Stomach (tissue), 9 donors: Measurements from ENCODE around the gene CSNK2A3. TPM values are rescaled to one million over a fixed set of nuclear protein-coding genes. Genes with fewer than 3 reads are reported as not detected.

ENCODE experiments used
- DNase-seq, 2 donors: peaks; one replicate each; pipeline versions ENCODE4 v3.0.0 to v3.0.0-alpha.2; 2013 to 2019
- H3K27ac ChIP-seq, 5 donors: fragments of 200-600 bp in 4 of 5; sonication (generic) in 4 of 5; one replicate each; pipeline ENCODE4 v1.5.1; 2013 to 2019; ENCODE audit warnings: mild to moderate bottlenecking in 1 of 5, moderate library complexity in 1 of 5
- H3K27me3 ChIP-seq, 3 donors: fragments of 200-600 bp; sonication (generic); one replicate each; pipeline ENCODE4 v1.5.1; 2017 to 2019; ENCODE audit warnings: mixed run types in 1 of 3
- H3K36me3 ChIP-seq, 4 donors: fragments of 200-600 bp; sonication (generic); 1 replicate in 3 of 4; 2 replicates in 1 of 4; pipeline ENCODE4 v1.5.1; 2016 to 2019
- H3K4me1 ChIP-seq, 4 donors: fragments of 200-600 bp; sonication (generic); one replicate each; pipeline ENCODE4 v1.5.1; 2016 to 2019
- H3K4me3 ChIP-seq, 4 donors: fragments of 200-600 bp; sonication (generic) in 3 of 4; one replicate each; pipeline ENCODE4 v1.5.1; 2016 to 2019; ENCODE audit warnings: mild to moderate bottlenecking in 1 of 4
- H3K9me3 ChIP-seq, 4 donors: fragments of 200-600 bp; sonication (generic); one replicate each; pipeline ENCODE4 v1.5.1; 2016 to 2019
- CTCF ChIP-seq, 7 experiments: fragments of 450-650 bp in 4 of 7; fragments of 200-600 bp in 3 of 7; sonication (generic) in 3 of 7; IDR thresholded peaks; one replicate each; pipeline ENCODE4 v1.5.1; 2016 to 2019; ENCODE audit warnings: antibody characterized with exemption in 7 of 7, control low read depth in 2 of 7, mild to moderate bottlenecking in 1 of 7
- EP300 ChIP-seq: sonication (generic); formaldehyde crosslinking; IDR thresholded peaks from one replicate; pipeline ENCODE4 v1.6.1; 2017; ENCODE audit warnings: antibody characterized with exemption
- POLR2A ChIP-seq, 4 donors: fragments of 450-650 bp; IDR thresholded peaks; one replicate each; pipeline ENCODE4 v1.6.1; 2016; ENCODE audit warnings: antibody characterized with exemption in 4 of 4, control low read depth in 2 of 4, mild to moderate bottlenecking in 1 of 4, moderate library complexity in 1 of 4
- POLR2AphosphoS5 ChIP-seq, 3 donors: sonication (generic); formaldehyde crosslinking; IDR thresholded peaks; one replicate each; pipeline ENCODE4 v1.6.1; 2016; ENCODE audit warnings: antibody characterized with exemption in 3 of 3
- WGBS, 5 donors: extraction: QIAGEN DNeasy Blood & Tissue Kit in 3 of 5; methylation state at CpG; one replicate each; pipeline versions ENCODE4 v1.1.5 to v1.1.7; 2013 to 2018; 5-methylcytosine and 5-hydroxymethylcytosine counted together
- intact Hi-C: fragments of 100-400 bp; cut with DNase I; formaldehyde crosslinking; loops from one replicate; pipeline ENCODE4 v1.15.1; 2023; ENCODE audit warnings: low total_unique reads
- polyA plus RNA-seq, 3 donors: library from polyadenylated mRNA; stranded (reverse); fragments of 200-250 nt; gene quantifications; one replicate each; pipeline ENCODE4 v1.2.3, GENCODE V29; 2013
- total RNA-seq, 5 donors: library from RNA; depleted of rRNA; stranded (reverse); fragments of >200 nt; gene quantifications; one replicate each; pipeline versions ENCODE4 v1.1.0 to v1.2.3, GENCODE V29; 2014 to 2016
- donor health status: healthy with polysubstance abuse.
- donor health status: Bipolar disorder and iron deficiency.
- donor health status: healthy.

The CSNK2A3 gene
- total and polyA plus RNA-seq, 8 donors: 0.23 to 1.2 (median 0.73) TPM; not detected in 3

- Histone ChIP-seq H3K27me3 (no peaks in the 10 kb centered on the region), H3K27ac (no peak overlapping the region), H3K9me3 (no peaks in the 10 kb centered on the region), H3K4me1 (no peaks in the 10 kb centered on the region), H3K36me3 (no peaks in the 10 kb centered on the region), H3K4me3 (no peak overlapping the region)
- no peak for DNase-seq
- intact Hi-C loops: no loop called here
- TF ChIP-seq POLR2A (IDR thresholded peaks at IDR 0.05) (no peak), EP300 (no peak), POLR2AphosphoS5 (IDR thresholded peaks at IDR 0.05) (no peak), CTCF (IDR thresholded peaks at IDR 0.05) (no peak)
- 68 to 80% (median 75%) methylated on average over 8 of the region's 8 CpGs for WGBS, 5 donors
These were observed 25.3 kb upstream of the CSNK2A3 start for GRCh38 chr11:11378184-11378940.

GRCh38 chr11:11374358-11375148 is 21.5 kb upstream of the CSNK2A3 start:
- 76 to 83% (median 79%) methylated on average over 7 of the region's 7 CpGs for WGBS, 5 donors
- no peak for TF ChIP-seq POLR2A (IDR thresholded peaks at IDR 0.05)
- TF ChIP-seq POLR2AphosphoS5 (IDR thresholded peaks at IDR 0.05): no peak
- no peak for TF ChIP-seq CTCF (IDR thresholded peaks at IDR 0.05)
- no peak for TF ChIP-seq EP300

GRCh38 chr11:11373934-11374333 is 20.9 kb upstream of the CSNK2A3 start:
- Histone ChIP-seq H3K36me3 (no peaks in the 10 kb centered on the region), H3K4me3 (no peak overlapping the region), H3K9me3 (no peaks in the 10 kb centered on the region), H3K27me3 (no peaks in the 10 kb centered on the region), H3K4me1 (no peaks in the 10 kb centered on the region), H3K27ac (no peak overlapping the region)
- WGBS, 5 donors: 63 to 80% (median 69%) methylated on average over 5 of the region's 5 CpGs
- DNase-seq: no peak
- intact Hi-C loops: no loop called here
- TF ChIP-seq EP300: no peak
- no peak for TF ChIP-seq CTCF (IDR thresholded peaks at IDR 0.05)

More at GRCh38 chr11:11374358-11375148, 21.5 kb upstream of the CSNK2A3 start:
- Histone ChIP-seq H3K4me3 (no peak overlapping the region), H3K36me3 (no peaks in the 10 kb centered on the region), H3K4me1 (no peaks in the 10 kb centered on the region), H3K27me3 (no peaks in the 10 kb centered on the region), H3K9me3 (no peaks in the 10 kb centered on the region), H3K27ac (no peak overlapping the region)
- DNase-seq: no peak
- intact Hi-C loops: no loop called here

GRCh38 chr11:11372461-11372860 is 19.4 kb upstream of the CSNK2A3 start:
- DNase-seq: no peak
- intact Hi-C loops: no loop called here
- Histone ChIP-seq H3K36me3 (no peaks in the 10 kb centered on the region), H3K27ac (no peak overlapping the region), H3K27me3 (no peaks in the 10 kb centered on the region), H3K4me3 (no peak overlapping the region), H3K9me3 (peaks cover 0 to 8% (median 0%) of the 10 kb centered on the region in 4 donors), H3K4me1 (no peaks in the 10 kb centered on the region)
- WGBS, 5 donors: 84 to 94% (median 87%) methylated on average over 8 of the region's 8 CpGs
- no peak for TF ChIP-seq EP300
- TF ChIP-seq POLR2A (IDR thresholded peaks at IDR 0.05): no peak
- no peak for TF ChIP-seq POLR2AphosphoS5 (IDR thresholded peaks at IDR 0.05)
- TF ChIP-seq CTCF (IDR thresholded peaks at IDR 0.05): no peak
